Lower leg skin (tissue), 3 donors: ENCODE measurements around the gene RASA4.
"Not testable (repeated sequence)": the region's sequence is repeated elsewhere in the genome, so short reads cannot be mapped to it uniquely, and the experiment has no call there.

Experiments
- CTCF ChIP-seq, 3 donors: fragments of 450-650 bp; IDR thresholded peaks; one replicate each; pipeline ENCODE4 v1.5.1; 2016; ENCODE audit warnings: antibody characterized with exemption in 3 of 3, mild to moderate bottlenecking in 3 of 3, moderate library complexity in 2 of 3
- POLR2A ChIP-seq, 2 donors: fragments of 450-650 bp; IDR thresholded peaks; one replicate each; pipeline ENCODE4 v1.6.1; 2016 to 2017; ENCODE audit warnings: antibody characterized with exemption in 2 of 2, mild to moderate bottlenecking in 1 of 2, moderate library complexity in 1 of 2

GRCh38 chr7:102576363-102576762 is 40.2 kb downstream of the RASA4 start:
- TF ChIP-seq CTCF, POLR2A (IDR thresholded peaks at IDR 0.05): not testable (repeated sequence)
